Parathyroid adenoma (tissue), 2 donors: ENCODE data around the gene RPS16.

Source experiments
- H2AFZ ChIP-seq: fragments of 300-600 bp; sonication (generic); one replicate; pipeline ENCODE4 v1.7.0; 2017; ENCODE audit warnings: antibody characterized with exemption, mild to moderate bottlenecking
- H3K27ac ChIP-seq: fragments of 300-600 bp; sonication (generic); one replicate; pipeline ENCODE4 v1.7.0; 2017
- H3K27me3 ChIP-seq: fragments of 300-600 bp; sonication (generic); one replicate; pipeline ENCODE4 v1.7.0; 2017; ENCODE audit warnings: low read length; ENCODE audit not compliant: control insufficient read depth, insufficient read depth
- H3K36me3 ChIP-seq: fragments of 300-600 bp; sonication (generic); one replicate; pipeline ENCODE4 v1.7.0; 2017; ENCODE audit warnings: low read length; ENCODE audit not compliant: control insufficient read depth, insufficient read depth
- H3K4me1 ChIP-seq: fragments of 300-600 bp; sonication (generic); one replicate; pipeline ENCODE4 v1.7.0; 2017; ENCODE audit warnings: control low read depth
- H3K4me2 ChIP-seq: fragments of 300-600 bp; sonication (generic); one replicate; pipeline ENCODE4 v1.7.0; 2017; ENCODE audit warnings: low read length
- H3K4me3 ChIP-seq: fragments of 300-600 bp; sonication (generic); one replicate; pipeline ENCODE4 v1.7.0; 2017; ENCODE audit warnings: low read depth, low read length
- H3K79me2 ChIP-seq: fragments of 300-600 bp; sonication (generic); one replicate; pipeline ENCODE4 v1.7.0; 2017; ENCODE audit warnings: control low read depth
- H3K9ac ChIP-seq: fragments of 300-600 bp; sonication (generic); one replicate; pipeline ENCODE4 v1.7.0; 2017; ENCODE audit warnings: mild to moderate bottlenecking
- H3K9me3 ChIP-seq: fragments of 300-600 bp; sonication (generic); one replicate; pipeline ENCODE4 v1.7.0; 2017; ENCODE audit warnings: low read length; ENCODE audit not compliant: control insufficient read depth
- CTCF ChIP-seq: fragments of 300-600 bp; sonication (generic); IDR thresholded peaks from one replicate; pipeline ENCODE4 v1.7.0; 2017; ENCODE audit warnings: antibody characterized with exemption, mild to moderate bottlenecking
- donor health status: primary hyperparathyroidism.

The RPS16 gene

GRCh38 chr19:39412867-39413271, 22.9 kb downstream of the RPS16 start:
- Histone ChIP-seq H3K79me2 (peaks cover 10% of the 10 kb centered on the region), H3K4me3 (peak overlapping the region; percentile 86), H2AFZ (peak overlapping the region; percentile 65), H3K27me3 (no peaks in the 10 kb centered on the region), H3K4me1 (peaks cover 17% of the 10 kb centered on the region), H3K27ac (peak overlapping the region; percentile 100), H3K36me3 (no peaks in the 10 kb centered on the region), H3K4me2 (peak overlapping the region; percentile 95), H3K9me3 (no peaks in the 10 kb centered on the region), H3K9ac (no peak overlapping the region)
- peak; percentile 78 for TF ChIP-seq CTCF

GRCh38 chr19:39412100-39412866, 23.5 kb downstream of the RPS16 start, which contains the start of gene PLEKHG2:
Gene PLEKHG2, plus strand, starts transcription at chr19:39412669. Its CDS starts 1,418 bp downstream, at chr19:39414087.
- no peaks in the 10 kb centered on the region for H3K36me3 ChIP-seq
- no peaks in the 10 kb centered on the region for H3K9me3 ChIP-seq
- H3K27ac ChIP-seq, result peak within 1 kb of the TSS; percentile 100
- peaks cover 14% of the 10 kb centered on the region for H3K79me2 ChIP-seq
- TF ChIP-seq CTCF, result no peak
- H3K4me3 ChIP-seq, result peak within 1 kb of the TSS; percentile 86
- H3K27me3 ChIP-seq, result no peaks in the 10 kb centered on the region
- H3K9ac ChIP-seq, result no peak within 1 kb of the TSS
- H2AFZ ChIP-seq, result peak within 1 kb of the TSS; percentile 65
- H3K4me1 ChIP-seq, result peaks cover 17% of the 10 kb centered on the region
- H3K4me2 ChIP-seq, result peak within 1 kb of the TSS; percentile 95

GRCh38 chr19:39411832-39412099, 24.0 kb downstream of the RPS16 start:
- Histone ChIP-seq H3K9ac (no peak overlapping the region), H3K79me2 (peaks cover 14% of the 10 kb centered on the region), H3K9me3 (no peaks in the 10 kb centered on the region), H3K4me1 (peaks cover 17% of the 10 kb centered on the region), H3K27me3 (no peaks in the 10 kb centered on the region), H2AFZ (no peak overlapping the region), H3K4me2 (peak overlapping the region; percentile 95), H3K36me3 (no peaks in the 10 kb centered on the region), H3K4me3 (peak overlapping the region; percentile 86), H3K27ac (peak overlapping the region; percentile 100)
- TF ChIP-seq CTCF, result peak; percentile 94

GRCh38 chr19:39411081-39411831, 24.5 kb downstream of the RPS16 start:
- H3K36me3 ChIP-seq, result no peaks in the 10 kb centered on the region
- no peak overlapping the region for H2AFZ ChIP-seq
- no peaks in the 10 kb centered on the region for H3K27me3 ChIP-seq
- no peak overlapping the region for H3K9ac ChIP-seq
- H3K9me3 ChIP-seq, result no peaks in the 10 kb centered on the region
- H3K79me2 ChIP-seq, result peaks cover 14% of the 10 kb centered on the region
- H3K4me2 ChIP-seq, result peak overlapping the region; percentile 95
- TF ChIP-seq CTCF, result no peak
- H3K27ac ChIP-seq, result peak overlapping the region; percentile 100
- peaks cover 17% of the 10 kb centered on the region for H3K4me1 ChIP-seq
- peak overlapping the region; percentile 86 for H3K4me3 ChIP-seq
